GM12864 (cell line): ENCODE measurements around the gene METAP1.
"Not testable (repeated sequence)": the region's sequence is repeated elsewhere in the genome, so short reads cannot be mapped to it uniquely, and the experiment has no call there.

ENCODE experiments used
- DNase-seq: peaks from one replicate; pipeline ENCODE4 v3.0.0-alpha.2; 2011; ENCODE audit warnings: low read depth
- H3K4me3 ChIP-seq: 2 replicates; pipeline ENCODE4 v1.5.1; 2011; ENCODE audit warnings: mild to moderate bottlenecking, low read depth, low read length, control low read depth
- CTCF ChIP-seq: IDR thresholded peaks from 2 replicates; pipeline ENCODE4 v1.5.1; 2011; ENCODE audit warnings: low read depth, mild to moderate bottlenecking, moderate library complexity, low read length, control low read depth, inconsistent platforms; ENCODE audit errors: missing control alignments

METAP1 gene

GRCh38 chr4:99079625-99080295, 84.2 kb downstream of the METAP1 start:
- no peak for TF ChIP-seq CTCF
- DNase-seq = no peak
- no peak overlapping the region for H3K4me3 ChIP-seq

GRCh38 chr4:99080869-99081268, 85.3 kb downstream of the METAP1 start:
- not testable (repeated sequence) for H3K4me3 ChIP-seq, DNase-seq

- no peak overlapping the region for H3K4me3 ChIP-seq
- DNase-seq = no peak
- TF ChIP-seq CTCF = no peak
These were observed 86.7 kb downstream of the METAP1 start for GRCh38 chr4:99082192-99082591.

GRCh38 chr4:99084595-99084994, 89.1 kb downstream of the METAP1 start:
- DNase-seq = no peak
- H3K4me3 ChIP-seq = no peak overlapping the region
- no peak for TF ChIP-seq CTCF

GRCh38 chr4:99088023-99088449, 92.5 kb downstream of the METAP1 start:
- DNase-seq = no peak
- TF ChIP-seq CTCF = no peak

GRCh38 chr4:99088481-99089365, 93.2 kb downstream of the METAP1 start, which contains the start of gene ADH5:
Gene ADH5 (minus strand): TSS chr4:99088788. CDS start chr4:99088700, 88 bp downstream.
- DNase-seq = peak; percentile 62
- no peak for TF ChIP-seq CTCF
- peak within 1 kb of the TSS; percentile 94 for H3K4me3 ChIP-seq

More at GRCh38 chr4:99088023-99088449, 92.5 kb downstream of the METAP1 start:
- peak overlapping the region; percentile 94 for H3K4me3 ChIP-seq

- no peak overlapping the region for H3K4me3 ChIP-seq
- TF ChIP-seq CTCF = no peak
- DNase-seq = no peak
These were observed 95.1 kb downstream of the METAP1 start for GRCh38 chr4:99090481-99091215.
